A549 treated with ZK216348 at 1 μM for 4 hours (cell line): ENCODE measurements around the gene RLBP1. TPM values are rescaled to one million over a fixed set of nuclear protein-coding genes. Genes with fewer than 3 reads are reported as not detected.

ENCODE experiments used
- total RNA-seq: library from RNA; stranded (reverse); fragments of 200-300 nt; extraction: Qiagen RNA extraction; gene quantifications from 5 replicates; pipeline ENCODE4 v1.2.3, GENCODE V29; 2022; ENCODE audit warnings: low read depth

Gene RLBP1
- total RNA-seq, result not detected in 5 replicates

GRCh38 chr15:89221543-89221942 lies at the start of gene RLBP1:
Gene RLBP1, minus strand, starts transcription at chr15:89221579. Its CDS starts 2,604 bp downstream, at chr15:89218975.

GRCh38 chr15:89243691-89244573 lies 22.6 kb upstream of the RLBP1 start, which contains the start of gene FANCI:
Gene FANCI, plus strand, starts transcription at chr15:89243979. Its CDS starts 3,669 bp downstream, at chr15:89247648.

Other genes with a start within 250 kb of the RLBP1 start
- 85.5 to 185 TPM (median 119 TPM) in 5 replicates for gene ABHD2, start 133.1 kb downstream of the RLBP1 start, total RNA-seq
- gene FANCI, start 22.4 kb upstream of the RLBP1 start, total RNA-seq, result 49.4 to 66.8 TPM (median 56.8 TPM) in 5 replicates
- 43.5 to 63.1 TPM (median 55.5 TPM) in 5 replicates for gene POLG, start 113.2 kb upstream of the RLBP1 start, total RNA-seq